ENCODE results near the gene IL23R.
"Not testable (repeated sequence)": the region's sequence is repeated elsewhere in the genome, so short reads cannot be mapped to it uniquely, and the experiment has no call there.

The IL23R gene

GRCh38 chr1:67201891-67202290 lies 35.6 kb downstream of the IL23R start:
- Histone ChIP-seq H3K4me1 (ENCODE audit: control insufficient read depth, low read depth, low read length) (no peaks in the 10 kb centered on the region), H3K27me3 (ENCODE audit: control insufficient read depth, insufficient read depth, low read length) (no peaks in the 10 kb centered on the region), H3K9me3 (ENCODE audit: control insufficient read depth, low read depth, low read length) (no peaks in the 10 kb centered on the region), H3K9ac (ENCODE audit: low read length) (no peak overlapping the region), H3K36me3 (ENCODE audit: control insufficient read depth, low read depth, low read length) (no peaks in the 10 kb centered on the region), H3K4me3 (ENCODE audit: low read length) (no peak overlapping the region), H3K27ac (ENCODE audit: low read length) (no peak overlapping the region)

GRCh38 chr1:67204298-67204980 lies 38.2 kb downstream of the IL23R start:
- Histone ChIP-seq H3K9ac (ENCODE audit: low read length) (no peak overlapping the region), H3K27me3 (ENCODE audit: control insufficient read depth, insufficient read depth, low read length) (no peaks in the 10 kb centered on the region), H3K36me3 (ENCODE audit: control insufficient read depth, low read depth, low read length) (no peaks in the 10 kb centered on the region), H3K27ac (ENCODE audit: low read length) (no peak overlapping the region), H3K4me1 (ENCODE audit: control insufficient read depth, low read depth, low read length) (no peaks in the 10 kb centered on the region), H3K9me3 (ENCODE audit: control insufficient read depth, low read depth, low read length) (no peaks in the 10 kb centered on the region), H3K4me3 (ENCODE audit: low read length) (no peak overlapping the region)

DNA sequence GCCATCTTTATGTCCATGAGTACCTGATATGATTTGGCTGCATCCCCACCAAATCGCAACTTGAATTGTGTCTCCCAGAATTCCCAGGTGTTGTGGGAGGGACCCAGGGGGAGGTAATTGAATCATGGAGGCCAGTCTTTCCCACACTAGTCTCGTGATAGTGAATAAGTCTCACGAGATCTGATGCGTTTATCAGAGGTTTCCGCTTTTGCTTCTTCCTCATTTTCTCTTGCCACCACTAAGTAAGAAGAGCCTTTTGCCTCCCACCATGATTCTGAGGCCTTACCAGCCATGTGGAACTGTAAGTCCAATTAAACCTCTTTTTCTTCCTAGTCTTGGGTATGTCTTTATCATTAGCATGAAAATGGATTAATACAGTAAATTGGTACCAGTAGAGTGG lies 41.1 kb downstream of the IL23R start:
- H3K27ac ChIP-seq (ENCODE audit: low read length); H3K36me3 ChIP-seq (ENCODE audit: control insufficient read depth, low read depth, low read length); H3K27me3 ChIP-seq (ENCODE audit: control insufficient read depth, insufficient read depth, low read length); H3K9ac ChIP-seq (ENCODE audit: low read length); H3K9me3 ChIP-seq (ENCODE audit: control insufficient read depth, low read depth, low read length); H3K4me3 ChIP-seq (ENCODE audit: low read length); H3K4me1 ChIP-seq (ENCODE audit: control insufficient read depth, low read depth, low read length): not testable (repeated sequence)

- H3K27ac ChIP-seq (ENCODE audit: low read length): no peak overlapping the region
- no peak overlapping the region for H3K4me3 ChIP-seq (ENCODE audit: low read length)
- H3K27me3 ChIP-seq (ENCODE audit: control insufficient read depth, insufficient read depth, low read length): no peaks in the 10 kb centered on the region
- H3K9me3 ChIP-seq (ENCODE audit: control insufficient read depth, low read depth, low read length): no peaks in the 10 kb centered on the region
- H3K36me3 ChIP-seq (ENCODE audit: control insufficient read depth, low read depth, low read length): no peaks in the 10 kb centered on the region
- no peak overlapping the region for H3K9ac ChIP-seq (ENCODE audit: low read length)
- H3K4me1 ChIP-seq (ENCODE audit: control insufficient read depth, low read depth, low read length): no peaks in the 10 kb centered on the region
Observed at GRCh38 chr1:67208217-67208616, 42.0 kb downstream of the IL23R start.

- no peaks in the 10 kb centered on the region for H3K36me3 ChIP-seq (ENCODE audit: control insufficient read depth, low read depth, low read length)
- no peak overlapping the region for H3K4me3 ChIP-seq (ENCODE audit: low read length)
- no peaks in the 10 kb centered on the region for H3K4me1 ChIP-seq (ENCODE audit: control insufficient read depth, low read depth, low read length)
- H3K27ac ChIP-seq (ENCODE audit: low read length): no peak overlapping the region
- H3K27me3 ChIP-seq (ENCODE audit: control insufficient read depth, insufficient read depth, low read length): no peaks in the 10 kb centered on the region
- H3K9ac ChIP-seq (ENCODE audit: low read length): no peak overlapping the region
- no peaks in the 10 kb centered on the region for H3K9me3 ChIP-seq (ENCODE audit: control insufficient read depth, low read depth, low read length)
Observed at GRCh38 chr1:67209521-67209920, 43.3 kb downstream of the IL23R start.

DNA sequence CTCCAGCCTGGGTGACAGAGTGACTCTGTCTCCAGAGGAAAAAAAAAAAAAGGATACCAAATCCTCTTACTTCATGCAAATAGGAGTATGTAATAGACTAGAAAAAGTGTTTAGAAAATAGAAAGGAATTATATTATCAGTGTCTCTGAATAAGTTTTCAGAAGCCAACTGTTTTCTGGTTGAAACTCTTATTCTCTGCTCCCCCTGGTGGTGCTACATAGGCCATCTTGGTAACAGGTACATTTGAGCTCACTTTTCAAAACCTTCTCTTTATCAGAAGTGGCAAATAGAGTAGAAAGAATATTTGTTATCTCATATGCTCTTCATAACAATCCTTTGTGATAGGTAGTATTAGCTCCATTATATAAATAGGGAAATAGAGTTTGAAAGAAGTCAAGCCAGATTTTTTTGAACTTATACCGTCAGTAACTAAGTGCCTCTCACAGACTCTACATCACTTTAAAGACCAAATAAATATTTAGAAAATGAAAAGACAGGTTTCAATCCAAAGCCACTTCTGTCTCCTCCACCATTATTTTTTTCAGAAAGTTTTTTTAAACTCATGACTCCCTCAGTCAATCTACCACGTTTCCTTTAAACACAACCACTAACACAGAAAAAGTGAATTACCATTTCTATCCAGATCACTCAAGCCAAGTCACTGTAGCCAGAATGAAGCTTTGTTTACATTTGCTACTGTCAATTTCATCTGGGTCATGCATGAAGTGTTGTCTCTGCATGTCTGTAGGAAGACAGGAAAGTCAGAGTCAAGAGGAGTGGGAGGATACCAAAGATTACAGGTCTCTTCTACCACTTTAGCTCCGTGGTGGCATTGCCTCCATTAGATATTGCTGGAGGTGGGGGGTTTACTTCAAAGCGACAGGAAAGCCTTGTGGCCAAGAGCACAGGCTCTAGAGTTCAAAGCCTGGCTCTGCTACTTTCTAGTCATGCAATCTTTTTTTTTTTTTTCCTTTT lies 45.6 kb downstream of the IL23R start:
- Histone ChIP-seq H3K4me1 (ENCODE audit: control insufficient read depth, low read depth, low read length) (no peaks in the 10 kb centered on the region), H3K4me3 (ENCODE audit: low read length) (no peak overlapping the region), H3K27ac (ENCODE audit: low read length) (no peak overlapping the region), H3K27me3 (ENCODE audit: control insufficient read depth, insufficient read depth, low read length) (no peaks in the 10 kb centered on the region), H3K36me3 (ENCODE audit: control insufficient read depth, low read depth, low read length) (no peaks in the 10 kb centered on the region), H3K9ac (ENCODE audit: low read length) (no peak overlapping the region), H3K9me3 (ENCODE audit: control insufficient read depth, low read depth, low read length) (no peaks in the 10 kb centered on the region)

- no peak overlapping the region for H3K27ac ChIP-seq (ENCODE audit: low read length)
- no peaks in the 10 kb centered on the region for H3K27me3 ChIP-seq (ENCODE audit: control insufficient read depth, insufficient read depth, low read length)
- no peak overlapping the region for H3K4me3 ChIP-seq (ENCODE audit: low read length)
- no peak overlapping the region for H3K9ac ChIP-seq (ENCODE audit: low read length)
- H3K36me3 ChIP-seq (ENCODE audit: control insufficient read depth, low read depth, low read length): no peaks in the 10 kb centered on the region
- no peaks in the 10 kb centered on the region for H3K9me3 ChIP-seq (ENCODE audit: control insufficient read depth, low read depth, low read length)
- no peaks in the 10 kb centered on the region for H3K4me1 ChIP-seq (ENCODE audit: control insufficient read depth, low read depth, low read length)
Observed at GRCh38 chr1:67213164-67213563, 46.9 kb downstream of the IL23R start.

DNA sequence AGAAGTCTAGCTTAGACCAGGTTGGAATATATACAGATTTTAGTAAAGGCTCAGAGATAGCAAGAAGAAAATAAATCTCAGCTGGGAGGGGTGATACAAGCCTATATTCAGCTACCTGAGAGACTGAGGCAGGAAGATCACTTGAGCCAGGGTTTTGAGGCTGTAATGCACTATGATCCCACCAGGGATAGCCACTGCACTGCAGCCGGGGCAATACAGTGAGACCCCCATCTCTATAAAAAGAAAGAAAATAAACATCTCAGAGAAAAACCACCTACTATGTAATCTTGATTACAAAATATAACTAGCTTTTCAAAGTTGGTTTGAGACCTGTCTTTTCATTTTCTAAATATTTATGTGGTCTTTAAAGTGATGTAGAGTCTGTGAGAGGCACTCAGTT lies 47.7 kb downstream of the IL23R start:
- H3K27ac ChIP-seq (ENCODE audit: low read length): no peak overlapping the region
- H3K9ac ChIP-seq (ENCODE audit: low read length): no peak overlapping the region
- no peaks in the 10 kb centered on the region for H3K4me1 ChIP-seq (ENCODE audit: control insufficient read depth, low read depth, low read length)
- no peaks in the 10 kb centered on the region for H3K9me3 ChIP-seq (ENCODE audit: control insufficient read depth, low read depth, low read length)
- no peak overlapping the region for H3K4me3 ChIP-seq (ENCODE audit: low read length)
- no peaks in the 10 kb centered on the region for H3K27me3 ChIP-seq (ENCODE audit: control insufficient read depth, insufficient read depth, low read length)
- no peaks in the 10 kb centered on the region for H3K36me3 ChIP-seq (ENCODE audit: control insufficient read depth, low read depth, low read length)

DNA sequence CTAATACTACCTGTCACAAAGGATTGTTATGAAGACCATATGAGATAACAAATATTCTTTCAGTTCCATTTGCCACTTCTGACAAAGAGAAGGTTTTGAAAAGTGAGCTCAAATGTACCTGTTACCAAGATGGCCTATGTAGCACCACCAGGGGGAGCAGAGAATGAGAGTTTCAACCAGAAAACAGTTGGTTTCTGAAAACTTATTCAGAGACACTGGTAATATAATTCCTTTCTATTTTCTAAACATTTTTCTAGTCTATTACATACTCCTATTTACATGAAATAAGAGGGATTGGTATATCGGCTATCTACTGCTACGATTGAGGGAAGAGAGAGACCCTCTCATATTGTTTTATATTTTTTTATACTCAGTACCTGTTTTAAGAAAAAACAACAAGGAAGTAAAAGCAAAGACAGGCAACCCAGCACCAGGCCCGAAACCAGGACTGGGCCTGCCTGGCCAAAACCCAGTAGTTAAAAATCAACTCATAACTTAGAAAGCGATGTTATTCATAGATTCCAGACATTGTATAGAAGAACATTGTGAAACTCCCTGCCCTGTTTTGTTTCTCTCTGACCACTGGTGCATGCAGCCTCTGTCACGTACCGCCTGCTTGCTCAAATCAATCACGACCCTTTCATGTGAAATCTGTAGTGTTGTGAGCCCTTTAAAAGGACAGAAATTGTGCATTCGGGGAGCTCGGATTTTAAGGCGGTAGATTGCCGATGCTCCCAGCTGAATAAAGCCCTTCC lies 48.3 kb downstream of the IL23R start:
- no peak overlapping the region for H3K27ac ChIP-seq (ENCODE audit: low read length)
- H3K27me3 ChIP-seq (ENCODE audit: control insufficient read depth, insufficient read depth, low read length): no peaks in the 10 kb centered on the region
- H3K36me3 ChIP-seq (ENCODE audit: control insufficient read depth, low read depth, low read length): no peaks in the 10 kb centered on the region
- no peak overlapping the region for H3K4me3 ChIP-seq (ENCODE audit: low read length)
- no peaks in the 10 kb centered on the region for H3K9me3 ChIP-seq (ENCODE audit: control insufficient read depth, low read depth, low read length)
- H3K9ac ChIP-seq (ENCODE audit: low read length): no peak overlapping the region
- H3K4me1 ChIP-seq (ENCODE audit: control insufficient read depth, low read depth, low read length): no peaks in the 10 kb centered on the region

DNA sequence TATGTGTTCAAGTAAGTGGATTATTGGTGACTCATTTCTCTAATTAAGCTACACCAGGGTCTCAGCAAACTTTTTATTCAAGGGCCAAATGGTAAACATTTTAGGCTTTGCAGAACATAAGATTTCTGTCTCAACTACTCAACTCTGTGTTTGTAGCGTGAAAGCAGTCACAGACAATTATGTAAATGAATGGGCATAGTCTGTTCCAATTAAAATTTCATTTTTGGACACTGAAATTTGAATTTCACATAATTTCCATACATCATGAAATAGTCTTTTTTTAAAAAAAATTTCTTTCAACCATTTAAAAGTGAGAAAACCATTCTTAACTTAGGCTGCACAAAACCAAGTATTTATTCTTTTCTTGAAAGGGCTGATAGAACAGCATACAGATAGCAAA lies 50.1 kb downstream of the IL23R start:
- Histone ChIP-seq H3K4me1 (ENCODE audit: control insufficient read depth, low read depth, low read length) (no peaks in the 10 kb centered on the region), H3K27me3 (ENCODE audit: control insufficient read depth, insufficient read depth, low read length) (no peaks in the 10 kb centered on the region), H3K27ac (ENCODE audit: low read length) (no peak overlapping the region), H3K9me3 (ENCODE audit: control insufficient read depth, low read depth, low read length) (no peaks in the 10 kb centered on the region), H3K36me3 (ENCODE audit: control insufficient read depth, low read depth, low read length) (no peaks in the 10 kb centered on the region), H3K9ac (ENCODE audit: low read length) (no peak overlapping the region), H3K4me3 (ENCODE audit: low read length) (no peak overlapping the region)

DNA sequence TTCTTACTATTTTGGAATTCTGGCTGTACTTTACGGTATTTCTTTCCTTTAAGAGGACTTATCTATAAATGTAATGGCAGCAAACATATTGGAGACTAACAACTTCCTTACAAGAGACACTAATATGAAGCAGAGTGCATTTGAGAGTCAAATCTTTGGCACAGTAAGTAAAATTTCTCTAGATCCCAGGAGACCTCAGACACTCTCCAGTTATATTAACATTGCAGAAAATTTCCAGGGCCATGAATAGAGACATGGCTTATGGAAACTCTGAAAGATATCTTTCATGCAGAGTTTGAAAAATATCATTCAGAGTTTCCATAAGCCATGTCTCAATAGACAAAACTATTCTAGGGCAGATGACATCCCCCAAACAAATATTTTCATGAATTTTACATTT lies 51.2 kb downstream of the IL23R start:
- Histone ChIP-seq H3K27ac (ENCODE audit: low read length) (no peak overlapping the region), H3K4me3 (ENCODE audit: low read length) (no peak overlapping the region), H3K9me3 (ENCODE audit: control insufficient read depth, low read depth, low read length) (no peaks in the 10 kb centered on the region), H3K36me3 (ENCODE audit: control insufficient read depth, low read depth, low read length) (no peaks in the 10 kb centered on the region), H3K9ac (ENCODE audit: low read length) (no peak overlapping the region), H3K4me1 (ENCODE audit: control insufficient read depth, low read depth, low read length) (no peaks in the 10 kb centered on the region), H3K27me3 (ENCODE audit: control insufficient read depth, insufficient read depth, low read length) (no peaks in the 10 kb centered on the region)
